Limb (tissue), 2 donors: Measurements from ENCODE around the gene THAP7.
A peak's percentile ranks its signal among the peaks of the same experiment; 100 is the strongest.

ENCODE experiments used
- DNase-seq, 2 donors: peaks; one replicate each; pipeline ENCODE4 v3.0.0-alpha.2; 2016; ENCODE audit errors: extremely low spot score in 2 of 2

The THAP7 gene

GRCh38 chr22:21031545-21032036 lies 29.7 kb upstream of the THAP7 start:
- DNase-seq = no peak

DNA sequence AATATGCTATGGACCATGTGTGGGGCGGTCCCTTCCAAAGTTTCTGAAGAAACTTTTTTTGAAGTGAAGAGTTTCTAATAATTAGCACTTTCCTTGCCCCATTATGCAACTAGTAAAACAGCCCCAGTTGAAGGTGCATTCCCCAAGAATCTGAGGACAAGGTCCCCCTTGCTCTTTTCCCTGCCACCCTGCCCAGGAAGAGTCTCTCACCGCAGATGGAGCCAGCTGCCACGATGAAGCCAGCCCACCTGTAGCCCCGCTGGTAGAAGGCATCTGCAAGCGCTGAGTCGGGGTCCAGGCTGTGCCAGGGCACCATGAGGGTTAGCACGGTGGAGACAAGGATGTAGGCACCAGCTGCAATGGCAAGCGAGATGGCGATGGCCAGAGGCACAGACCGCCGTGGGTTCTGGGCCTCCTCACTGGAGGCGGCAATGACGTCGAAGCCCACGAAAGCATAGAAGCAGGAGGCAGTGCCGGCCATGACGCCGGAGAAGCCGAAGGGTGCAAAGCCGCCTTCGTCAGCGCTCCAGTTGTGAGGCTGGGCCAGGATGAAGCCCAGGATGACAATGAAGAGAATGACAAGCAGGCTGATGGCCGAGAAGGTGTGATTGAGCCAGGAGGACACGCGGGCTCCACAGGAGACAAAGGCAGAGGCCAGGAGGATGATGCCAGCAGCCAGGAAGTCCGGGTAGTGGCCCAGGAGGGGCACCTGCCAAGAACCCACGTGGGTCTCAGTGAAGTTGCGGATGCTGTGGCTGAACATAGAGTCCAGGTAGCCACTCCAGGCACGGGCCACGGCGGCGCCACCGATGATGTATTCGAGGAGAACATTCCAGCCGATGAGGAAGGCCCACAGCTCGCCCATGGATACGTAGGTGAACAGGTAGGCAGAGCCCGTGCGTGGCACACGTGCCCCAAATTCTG lies 29.0 kb upstream of the THAP7 start:
- peak in 1 of 2 donors; percentile 22 for DNase-seq

DNA sequence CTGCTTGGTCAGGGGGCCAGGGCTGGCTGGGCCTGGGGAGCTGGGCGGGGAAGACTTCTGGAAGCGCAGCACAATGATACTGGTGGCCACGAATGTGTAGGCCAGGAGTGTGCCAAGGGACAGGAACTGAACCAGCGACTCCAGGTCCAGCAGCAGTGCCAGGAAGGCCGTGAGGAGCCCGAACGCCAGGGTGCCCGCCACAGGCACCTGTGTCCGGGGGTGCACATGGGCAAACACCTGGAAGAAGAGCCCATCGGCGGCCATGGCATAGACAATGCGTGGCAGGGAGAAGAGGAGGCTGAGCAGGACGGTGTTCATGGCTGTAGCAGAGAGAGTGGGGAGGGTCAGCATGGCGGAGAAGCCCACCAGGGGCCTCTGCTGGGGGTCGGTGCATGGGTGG lies 28.1 kb upstream of the THAP7 start:
- peak in 1 of 2 donors; percentile 21 for DNase-seq

GRCh38 chr22:21029486-21030025 lies 27.6 kb upstream of the THAP7 start:
- DNase-seq = no peak

- no peak for DNase-seq
Measured at GRCh38 chr22:21028277-21029251, 26.6 kb upstream of the THAP7 start.

- DNase-seq = peak; percentile 30 to 63
Measured at GRCh38 chr22:21026783-21027692, 25.1 kb upstream of the THAP7 start.

- no peak for DNase-seq
Measured at GRCh38 chr22:21025763-21026755, 24.1 kb upstream of the THAP7 start.

DNA sequence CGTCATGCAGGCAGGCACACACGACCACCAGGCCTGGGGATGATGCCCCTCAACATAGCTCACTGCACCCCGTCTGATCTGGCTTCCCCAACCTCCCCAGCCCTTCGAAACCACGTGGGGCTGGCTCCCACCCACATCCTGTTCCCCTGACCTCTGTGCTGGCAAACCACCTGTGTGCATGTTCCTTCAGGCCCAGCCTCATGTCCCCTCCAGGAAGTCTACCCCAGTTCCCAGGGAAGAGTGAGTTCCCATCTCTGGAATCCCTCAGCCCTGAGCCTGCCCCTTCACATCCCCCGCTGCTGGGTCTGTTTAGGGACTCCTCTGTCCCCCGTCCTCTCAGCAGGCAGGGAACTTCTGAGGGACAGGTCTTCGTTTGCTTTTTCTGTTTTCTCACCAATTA lies 23.3 kb upstream of the THAP7 start:
- no peak for DNase-seq

DNA sequence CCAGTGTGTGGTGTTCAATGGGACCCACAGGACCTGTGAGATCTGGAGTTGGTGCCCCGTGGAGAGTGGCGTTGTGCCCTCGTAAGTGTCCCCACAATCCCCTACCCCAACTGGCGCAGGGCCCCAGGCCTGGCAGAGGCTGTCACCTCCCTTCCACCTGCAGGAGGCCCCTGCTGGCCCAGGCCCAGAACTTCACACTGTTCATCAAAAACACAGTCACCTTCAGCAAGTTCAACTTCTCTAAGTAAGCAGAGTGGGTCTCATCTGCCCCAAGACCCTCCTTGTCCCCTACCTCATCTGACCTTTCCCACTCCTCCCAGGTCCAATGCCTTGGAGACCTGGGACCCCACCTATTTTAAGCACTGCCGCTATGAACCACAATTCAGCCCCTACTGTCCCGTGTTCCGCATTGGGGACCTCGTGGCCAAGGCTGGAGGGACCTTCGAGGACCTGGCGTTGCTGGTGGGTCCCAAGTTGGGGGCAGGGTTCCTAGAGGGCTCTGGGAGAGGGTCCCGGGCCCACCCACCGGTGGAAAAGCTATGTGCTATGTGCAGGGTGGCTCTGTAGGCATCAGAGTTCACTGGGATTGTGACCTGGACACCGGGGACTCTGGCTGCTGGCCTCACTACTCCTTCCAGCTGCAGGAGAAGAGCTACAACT lies 21.2 kb upstream of the THAP7 start:
- no peak for DNase-seq

DNA sequence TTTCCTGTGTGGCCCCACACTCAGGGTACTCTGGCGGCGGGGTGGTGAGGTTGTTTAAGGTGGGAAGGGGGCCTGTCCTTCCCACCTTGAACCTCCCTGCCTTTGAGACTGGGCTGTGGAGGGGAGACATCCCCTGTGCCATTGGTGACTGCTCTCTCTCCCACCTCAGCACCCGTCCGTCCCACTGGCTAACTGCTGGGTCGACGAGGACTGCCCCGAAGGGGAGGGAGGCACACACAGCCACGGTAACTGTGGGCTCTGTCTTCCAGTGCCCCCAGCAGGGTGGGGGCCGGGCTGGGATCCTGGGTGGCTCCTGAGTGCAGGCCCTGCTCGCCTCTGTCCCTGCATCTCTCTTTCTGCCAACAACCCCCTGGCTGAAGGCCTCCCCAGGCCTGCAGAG lies 20.6 kb upstream of the THAP7 start:
- no peak for DNase-seq

DNA sequence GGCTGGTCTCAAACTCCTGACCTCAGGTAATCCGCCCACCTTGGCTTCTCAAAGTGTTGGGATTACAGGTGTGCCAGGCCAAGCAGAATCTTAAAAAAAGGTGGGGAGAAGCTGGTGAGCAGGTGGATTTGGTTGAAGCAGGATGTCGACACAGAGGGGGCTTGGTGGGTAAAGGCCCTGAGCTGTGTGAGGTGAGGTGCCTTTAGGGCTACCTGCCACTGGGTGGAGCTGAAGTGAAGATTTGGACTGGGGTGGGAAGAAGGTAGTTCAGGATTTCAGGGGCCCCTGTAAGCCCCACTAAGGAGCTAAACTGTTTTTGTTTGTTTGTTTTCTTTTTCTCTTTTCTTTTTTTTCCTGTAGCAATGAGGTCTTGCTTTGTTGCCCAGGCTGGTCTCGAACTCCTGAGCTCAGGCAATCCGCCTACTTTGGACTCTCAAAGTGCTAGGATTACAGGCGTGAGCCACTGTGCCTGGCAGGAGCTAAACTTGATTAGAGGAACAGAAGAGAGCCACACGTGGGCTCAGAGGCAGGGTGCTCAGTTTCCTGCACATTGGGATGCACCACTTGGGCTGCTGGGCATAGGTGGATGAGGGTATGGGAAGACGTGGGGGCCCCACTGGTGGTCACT lies 19.0 kb upstream of the THAP7 start:
- no peak for DNase-seq

DNA sequence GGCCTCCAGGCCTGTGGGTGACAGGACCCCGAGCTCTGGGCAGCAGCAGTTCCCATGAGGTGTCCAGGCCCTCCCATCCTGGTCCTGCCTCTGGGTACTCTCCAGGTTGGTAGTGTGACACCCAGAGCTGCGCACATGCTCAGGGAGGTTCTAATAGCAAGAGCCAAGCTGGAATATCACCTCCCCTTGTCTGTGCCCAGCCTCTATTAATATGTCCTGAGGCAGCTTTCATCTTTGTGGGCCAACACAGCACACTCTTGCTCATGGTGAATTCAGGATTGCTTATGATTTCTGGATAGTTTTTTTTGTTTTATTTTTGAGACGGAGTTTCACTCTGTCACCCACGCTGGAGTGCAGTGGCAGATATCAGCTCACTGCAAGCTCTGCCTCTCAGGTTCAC lies 16.4 kb upstream of the THAP7 start:
- no peak for DNase-seq

DNA sequence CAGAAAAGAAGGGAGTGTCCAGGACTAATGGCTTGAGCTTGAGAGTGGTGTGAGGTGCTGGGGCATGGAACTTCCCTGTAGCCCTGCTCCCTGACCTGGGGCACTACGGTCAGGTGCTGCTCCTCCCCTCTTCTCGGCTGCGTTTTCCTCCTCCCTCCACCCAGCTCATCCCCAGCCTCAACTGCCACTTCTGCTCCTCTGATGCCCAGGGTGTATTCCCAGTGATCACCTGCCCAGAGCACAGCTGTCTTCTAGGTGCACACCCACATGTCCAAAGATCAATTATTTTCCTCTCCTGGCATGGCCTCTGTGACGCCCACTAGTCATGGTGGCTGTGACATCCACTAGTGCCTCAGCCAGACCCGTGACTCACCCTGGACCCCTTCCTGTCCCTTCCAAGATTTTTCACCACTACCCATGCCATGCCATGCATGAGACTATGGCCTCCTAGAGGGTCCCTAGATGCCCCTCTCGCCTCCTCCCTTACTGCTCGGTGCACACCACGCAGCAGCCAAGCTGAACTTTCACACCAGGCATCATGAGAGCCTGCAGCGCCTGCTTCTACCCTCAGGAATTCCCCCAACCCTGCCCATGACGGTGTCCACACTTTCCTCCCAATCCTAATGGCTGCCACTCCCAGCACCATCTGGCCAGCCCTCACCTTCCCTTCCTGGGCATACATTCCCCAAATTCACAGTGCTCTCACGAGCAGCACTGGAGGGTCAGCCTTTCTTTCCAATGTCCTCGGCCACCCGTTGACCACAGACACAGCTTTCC lies 14.9 kb upstream of the THAP7 start:
- no peak for DNase-seq

DNA sequence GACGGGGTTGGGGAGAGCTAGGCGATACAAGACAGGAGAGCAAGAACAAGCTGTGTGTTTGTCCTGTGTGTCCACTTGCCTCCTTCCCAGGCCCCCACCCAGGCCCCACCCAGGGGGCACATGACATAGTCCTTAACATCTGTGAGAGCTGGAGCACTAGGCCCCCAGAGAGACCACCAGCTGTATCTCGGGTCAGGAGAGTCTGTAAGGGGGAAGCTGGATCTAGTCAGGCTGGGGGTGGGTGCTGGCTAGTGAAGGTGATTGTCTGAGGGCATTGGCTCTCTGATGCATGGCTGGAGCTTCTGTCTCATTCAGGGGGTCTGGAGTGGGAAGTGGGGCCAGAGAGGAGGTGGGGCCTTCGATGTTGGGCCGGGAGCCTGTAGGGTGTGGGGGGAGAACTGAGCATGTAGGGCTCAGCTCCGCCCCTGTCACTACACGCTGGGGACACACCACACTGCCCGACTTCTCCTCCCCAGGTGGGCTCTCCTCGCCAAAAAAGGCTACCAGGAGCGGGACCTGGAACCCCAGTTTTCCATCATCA lies 13.6 kb upstream of the THAP7 start:
- DNase-seq = peak in 1 of 2 donors; percentile 30

- peak; percentile 60 to 69 for DNase-seq
Measured at GRCh38 chr22:21014726-21015465, 13.0 kb upstream of the THAP7 start, which contains the start of gene P2RX6. P2RX6 (plus strand) TSS chr22:21015165; CDS start chr22:21015175, 10 bp downstream.

- DNase-seq = peak; percentile 90 to 92
Measured at GRCh38 chr22:21014202-21014725, 12.3 kb upstream of the THAP7 start.
